Lung (tissue), 12 donors: ENCODE data around the gene MTARC2. TPM values are rescaled to one million over a fixed set of nuclear protein-coding genes. Genes with fewer than 3 reads are reported as not detected.

ENCODE experiments used
- ATAC-seq: fragments of 200-7000 bp; cut with Tn5 transposase; one replicate; pipeline ENCODE4 v1.9.1; 2020; ENCODE audit warnings: moderate number of reproducible peaks; ENCODE audit not compliant: insufficient read depth, low FRiP score
- DNase-seq, 3 donors: peaks; one replicate each; pipeline ENCODE4 v3.0.0-alpha.2; 2013 to 2017
- H3K27ac ChIP-seq, 2 donors: one replicate each; pipeline ENCODE4 v1.5.1; 2013; ENCODE audit warnings: mild to moderate bottlenecking in 2 of 2, moderate library complexity in 2 of 2, control low read depth in 1 of 2, inconsistent platforms in 1 of 2, low read depth in 1 of 2, low read length in 1 of 2
- H3K27me3 ChIP-seq, 3 donors: one replicate each; pipeline ENCODE4 v1.5.1; 2013; ENCODE audit warnings: low read length in 2 of 3; ENCODE audit not compliant: control insufficient read depth in 3 of 3, insufficient read depth in 3 of 3
- H3K36me3 ChIP-seq, 4 donors: one replicate each; pipeline ENCODE4 v1.5.1; 2013; ENCODE audit warnings: low read length in 4 of 4, mild to moderate bottlenecking in 1 of 4, moderate library complexity in 1 of 4; ENCODE audit not compliant: control insufficient read depth in 4 of 4, insufficient read depth in 4 of 4
- H3K4me1 ChIP-seq, 5 donors: one replicate each; pipeline ENCODE4 v1.5.1; 2013; ENCODE audit warnings: low read length in 5 of 5, mild to moderate bottlenecking in 2 of 5, moderate library complexity in 1 of 5; ENCODE audit not compliant: control insufficient read depth in 5 of 5, insufficient read depth in 5 of 5
- H3K4me3 ChIP-seq: one replicate; pipeline ENCODE4 v1.5.1; 2013; ENCODE audit warnings: mild to moderate bottlenecking, control low read depth, moderate library complexity
- H3K9ac ChIP-seq, 2 donors: one replicate each; pipeline ENCODE4 v1.5.1; 2013; ENCODE audit warnings: low read length in 2 of 2, control low read depth in 1 of 2; ENCODE audit not compliant: insufficient read depth in 1 of 2
- H3K9me3 ChIP-seq, 4 donors: one replicate each; pipeline ENCODE4 v1.5.1; 2013; ENCODE audit warnings: low read length in 3 of 4, mild to moderate bottlenecking in 1 of 4, moderate library complexity in 1 of 4; ENCODE audit not compliant: control insufficient read depth in 4 of 4, insufficient read depth in 3 of 4
- WGBS, 2 donors: extraction: QIAGEN DNeasy Blood & Tissue Kit; methylation state at CpG; one replicate each; pipeline ENCODE4 v1.1.7; 2013; 5-methylcytosine and 5-hydroxymethylcytosine counted together
- polyA plus RNA-seq, 2 donors: library from polyadenylated mRNA; stranded (reverse); fragments of 200-250 nt; gene quantifications; one replicate each; pipeline ENCODE4 v1.2.1, GENCODE V29; 2013
- total RNA-seq, 2 donors: library from RNA; depleted of rRNA in 1 of 2; stranded (reverse); fragments of >200 nt in 1 of 2; gene quantifications; one replicate each; pipeline ENCODE4 v1.2.1, GENCODE V29; 2014 to 2021
- TF ChIP-seq, protein P1 (sequence below): IDR thresholded peaks from 2 replicates; pipeline ENCODE4 v1.5.1; 2012; ENCODE audit warnings: mild to moderate bottlenecking; ENCODE audit errors: control extremely low read depth, extremely low read depth
- donor health status: control.
- donor health status: control.
- donor health status: Bipolar disorder and iron deficiency.
- donor health status: healthy.
- donor health status: DM: yes; HTN: yes; CAD: no.

The MTARC2 gene
- total and polyA plus RNA-seq, 4 donors, result 21.4 to 49.9 (median 39.5) TPM

DNA sequence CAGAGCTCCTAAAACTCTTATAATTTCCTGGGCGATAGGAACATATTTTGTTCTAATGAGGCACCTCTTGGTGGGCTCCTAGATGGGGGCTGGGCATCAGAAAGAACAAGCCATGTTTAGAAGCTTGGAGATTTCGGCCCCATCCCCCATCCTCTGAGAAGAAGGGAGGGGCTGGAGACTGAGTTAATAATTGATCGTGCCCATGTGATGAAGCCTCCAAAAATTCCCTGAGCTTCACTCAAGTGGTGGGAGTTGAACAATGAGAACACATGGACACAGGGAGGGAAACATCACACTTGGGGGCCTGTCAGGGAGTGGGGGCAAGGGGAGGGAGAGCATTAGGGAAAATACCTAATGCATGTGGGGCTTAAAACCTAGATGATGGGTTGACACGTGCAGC is 39.9 kb upstream of the MTARC2 start:
- H3K36me3 ChIP-seq, result no peaks in the 10 kb centered on the region
- H3K9me3 ChIP-seq, result no peaks in the 10 kb centered on the region
- ATAC-seq, result no peak
- 89 to 97% methylated on average over 4 of the region's 4 CpGs for WGBS, 2 donors
- H3K27me3 ChIP-seq, result no peaks in the 10 kb centered on the region
- DNase-seq, result no peak
- peaks cover 0 to 9% (median 0%) of the 10 kb centered on the region in 5 donors for H3K4me1 ChIP-seq
- no peak overlapping the region for H3K4me3 ChIP-seq
- no peak overlapping the region for H3K9ac ChIP-seq
- H3K27ac ChIP-seq, result no peak overlapping the region
- TF ChIP-seq, protein P1, sequence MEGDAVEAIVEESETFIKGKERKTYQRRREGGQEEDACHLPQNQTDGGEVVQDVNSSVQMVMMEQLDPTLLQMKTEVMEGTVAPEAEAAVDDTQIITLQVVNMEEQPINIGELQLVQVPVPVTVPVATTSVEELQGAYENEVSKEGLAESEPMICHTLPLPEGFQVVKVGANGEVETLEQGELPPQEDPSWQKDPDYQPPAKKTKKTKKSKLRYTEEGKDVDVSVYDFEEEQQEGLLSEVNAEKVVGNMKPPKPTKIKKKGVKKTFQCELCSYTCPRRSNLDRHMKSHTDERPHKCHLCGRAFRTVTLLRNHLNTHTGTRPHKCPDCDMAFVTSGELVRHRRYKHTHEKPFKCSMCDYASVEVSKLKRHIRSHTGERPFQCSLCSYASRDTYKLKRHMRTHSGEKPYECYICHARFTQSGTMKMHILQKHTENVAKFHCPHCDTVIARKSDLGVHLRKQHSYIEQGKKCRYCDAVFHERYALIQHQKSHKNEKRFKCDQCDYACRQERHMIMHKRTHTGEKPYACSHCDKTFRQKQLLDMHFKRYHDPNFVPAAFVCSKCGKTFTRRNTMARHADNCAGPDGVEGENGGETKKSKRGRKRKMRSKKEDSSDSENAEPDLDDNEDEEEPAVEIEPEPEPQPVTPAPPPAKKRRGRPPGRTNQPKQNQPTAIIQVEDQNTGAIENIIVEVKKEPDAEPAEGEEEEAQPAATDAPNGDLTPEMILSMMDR, result no peak

DNA sequence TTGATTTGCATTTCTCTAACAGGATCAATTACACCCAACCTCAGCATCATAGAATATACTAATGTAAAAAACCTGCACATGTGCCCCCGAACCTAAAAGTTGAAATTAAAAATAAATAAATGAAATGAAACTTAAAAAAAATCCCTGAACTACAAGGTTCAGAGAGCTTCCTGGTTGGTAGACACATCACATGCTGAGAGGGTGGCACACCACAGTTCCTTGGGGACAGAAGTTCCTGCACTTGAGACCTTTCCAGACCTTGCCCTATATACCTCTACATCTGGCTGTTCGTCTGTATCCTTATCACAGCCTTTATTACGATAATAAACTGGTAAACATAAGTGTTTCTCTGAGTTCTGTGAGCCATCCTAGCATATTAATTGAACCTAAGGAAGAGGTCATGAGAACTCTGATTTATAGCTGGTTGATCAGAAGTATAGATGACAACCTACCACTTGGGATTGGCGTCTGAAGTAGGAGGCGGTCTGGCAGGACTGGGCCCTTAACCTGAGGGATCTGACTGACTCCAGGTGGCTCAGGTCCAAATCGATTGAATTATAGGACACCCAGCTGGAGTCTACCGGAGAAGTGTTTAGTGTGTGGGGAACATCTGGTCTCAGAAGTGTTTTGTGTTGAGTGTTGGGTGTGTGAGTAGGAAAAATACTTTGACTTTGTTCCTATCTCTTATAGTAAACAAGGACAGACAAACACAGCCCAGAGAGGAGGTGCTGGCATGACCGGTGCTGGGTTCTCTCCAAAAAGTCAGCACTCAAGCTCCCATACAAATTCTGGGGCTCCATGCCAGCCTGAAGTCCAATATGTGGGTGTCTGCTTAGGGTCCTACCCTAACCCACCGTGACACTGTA is 39.0 kb upstream of the MTARC2 start:
- 54 to 79% methylated on average over 9 of the region's 9 CpGs for whole genome bisulfite sequencing, 2 donors
- Histone ChIP-seq H3K27ac (no peak overlapping the region), H3K9ac (no peak overlapping the region), H3K9me3 (no peaks in the 10 kb centered on the region), H3K4me3 (no peak overlapping the region), H3K4me1 (peaks cover 0 to 9% (median 0%) of the 10 kb centered on the region in 5 donors), H3K27me3 (no peaks in the 10 kb centered on the region), H3K36me3 (no peaks in the 10 kb centered on the region)
- TF ChIP-seq, protein P1, result no peak
- ATAC-seq (no peak), DNase-seq (peak in 1 of 3 donors; percentile 23)

DNA sequence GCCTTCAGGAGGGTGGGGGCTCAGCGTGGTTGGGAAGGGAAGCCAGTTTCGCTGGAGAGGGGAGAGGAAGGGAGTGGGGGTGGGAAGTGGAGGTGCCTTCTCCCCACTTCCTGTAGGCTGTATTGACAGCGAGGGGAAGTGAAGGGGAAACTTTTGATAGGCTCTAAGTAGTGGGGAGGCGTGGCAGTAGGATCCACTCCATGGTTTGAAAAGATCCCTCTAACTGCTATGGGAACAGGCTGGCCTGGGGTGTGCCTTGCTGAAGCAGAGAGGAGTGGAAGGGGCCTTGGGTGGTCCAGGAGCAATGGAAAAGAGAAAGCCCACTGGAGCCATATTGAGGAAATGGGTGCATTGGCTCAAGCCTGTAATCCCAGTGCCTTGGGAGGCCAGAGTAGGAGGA is 37.8 kb upstream of the MTARC2 start:
- Histone ChIP-seq H3K4me3 (no peak overlapping the region), H3K27ac (no peak overlapping the region), H3K36me3 (no peaks in the 10 kb centered on the region), H3K9me3 (peaks cover 0 to 2% (median 0%) of the 10 kb centered on the region in 4 donors), H3K9ac (no peak overlapping the region), H3K4me1 (peaks cover 0 to 9% (median 0%) of the 10 kb centered on the region in 5 donors), H3K27me3 (no peaks in the 10 kb centered on the region)
- ATAC-seq, result no peak
- TF ChIP-seq, protein P1, result no peak
- 40 to 62% methylated on average over 4 of the region's 4 CpGs for WGBS, 2 donors
- no peak for DNase-seq
